Ecto neural progenitor cell (in vitro differentiated cells): ENCODE data around the gene UBA3.

ENCODE experiments used
- DNase-seq: peaks from one replicate; pipeline ENCODE4 v3.0.0-alpha.2; 2018; ENCODE audit warnings: low spot score

The UBA3 gene

DNA sequence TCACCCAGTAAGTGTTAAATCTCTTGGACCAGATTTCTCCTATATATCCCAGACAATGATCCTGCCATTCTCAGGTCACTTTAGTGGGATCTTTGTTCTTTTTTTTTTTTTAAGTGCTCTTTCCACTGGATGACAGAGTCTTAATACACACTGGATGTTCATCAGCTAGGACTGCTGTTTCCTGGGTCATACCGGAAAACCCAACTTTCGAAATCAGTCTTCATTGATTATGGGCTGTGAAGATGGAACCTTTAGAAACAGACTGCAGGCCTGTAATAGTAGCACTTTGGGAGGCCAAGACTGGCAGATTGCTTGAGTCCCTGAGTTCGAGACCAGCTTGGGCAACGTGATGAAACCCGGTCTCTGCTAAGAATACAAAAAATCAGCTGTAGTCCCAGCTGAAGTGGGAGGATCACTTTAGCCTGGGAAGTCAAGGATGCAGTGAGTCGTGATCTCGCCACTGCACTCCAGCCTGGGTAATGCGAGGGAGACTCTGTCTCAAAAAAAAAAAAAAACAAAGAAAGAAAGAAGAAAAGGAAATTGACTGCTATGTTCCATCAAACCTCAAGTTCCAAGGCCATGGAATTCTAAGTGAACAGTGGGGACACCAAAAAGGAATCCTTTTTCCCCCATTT, 69.0 kb downstream of the UBA3 start:
- no peak for DNase-seq

DNA sequence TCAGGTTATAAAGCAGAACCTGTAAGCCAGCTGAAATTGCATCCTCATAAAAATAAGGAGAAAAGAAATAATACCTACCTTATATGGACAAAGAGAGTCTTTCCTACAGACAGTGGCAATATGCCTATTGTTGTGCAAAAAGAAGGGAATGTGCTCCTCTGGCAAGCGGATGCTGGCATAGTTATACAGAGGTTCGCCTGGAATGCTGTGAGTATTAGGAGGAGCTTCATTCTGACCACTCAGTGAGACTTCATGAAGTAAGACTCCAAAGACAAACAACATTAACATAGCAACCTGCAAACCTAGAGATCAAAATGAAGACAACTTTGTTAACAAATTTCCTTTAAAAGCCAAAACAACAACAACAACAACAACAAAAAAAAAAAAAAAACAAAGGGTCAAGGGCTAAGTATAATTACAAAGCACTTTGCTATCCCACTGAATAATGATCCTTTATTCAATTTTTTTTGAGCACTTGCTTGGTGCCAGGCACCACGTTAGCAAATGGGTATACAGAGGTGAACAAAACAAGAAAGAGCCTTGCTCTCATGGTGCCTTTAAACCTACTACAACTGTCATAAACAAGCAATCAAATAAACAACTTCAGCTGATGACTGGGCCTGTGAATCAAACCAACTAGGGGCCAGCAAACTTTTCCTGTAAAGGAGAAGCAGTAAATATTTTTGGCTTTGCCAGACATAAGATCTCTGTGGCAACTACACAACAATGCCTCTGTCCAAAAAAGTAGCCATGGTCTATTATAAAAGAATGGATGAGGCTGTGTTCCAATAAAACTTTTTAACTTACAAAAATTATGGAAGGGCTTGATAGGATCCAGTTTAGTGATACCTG, 70.4 kb downstream of the UBA3 start:
- no peak for DNase-seq

DNA sequence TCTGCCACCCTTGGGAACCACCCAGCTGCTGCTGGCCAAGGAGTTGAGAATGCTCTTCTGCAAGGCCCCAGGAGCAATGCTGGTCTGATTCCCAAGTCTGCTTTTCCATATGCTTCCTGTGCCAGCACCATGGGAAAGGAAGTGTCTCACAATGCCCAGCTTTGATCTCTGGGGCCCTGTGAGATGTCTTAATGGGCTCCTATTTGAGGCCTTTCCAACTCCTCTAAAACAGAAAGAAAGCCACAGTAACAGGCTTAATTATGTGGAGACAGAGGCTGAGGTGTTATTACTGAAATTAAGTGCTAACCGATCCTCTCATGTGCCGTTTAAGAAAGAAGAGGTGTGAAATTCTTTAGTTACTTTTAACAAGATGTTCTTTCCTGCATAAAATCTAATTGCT, 71.2 kb downstream of the UBA3 start:
- DNase-seq: no peak

DNA sequence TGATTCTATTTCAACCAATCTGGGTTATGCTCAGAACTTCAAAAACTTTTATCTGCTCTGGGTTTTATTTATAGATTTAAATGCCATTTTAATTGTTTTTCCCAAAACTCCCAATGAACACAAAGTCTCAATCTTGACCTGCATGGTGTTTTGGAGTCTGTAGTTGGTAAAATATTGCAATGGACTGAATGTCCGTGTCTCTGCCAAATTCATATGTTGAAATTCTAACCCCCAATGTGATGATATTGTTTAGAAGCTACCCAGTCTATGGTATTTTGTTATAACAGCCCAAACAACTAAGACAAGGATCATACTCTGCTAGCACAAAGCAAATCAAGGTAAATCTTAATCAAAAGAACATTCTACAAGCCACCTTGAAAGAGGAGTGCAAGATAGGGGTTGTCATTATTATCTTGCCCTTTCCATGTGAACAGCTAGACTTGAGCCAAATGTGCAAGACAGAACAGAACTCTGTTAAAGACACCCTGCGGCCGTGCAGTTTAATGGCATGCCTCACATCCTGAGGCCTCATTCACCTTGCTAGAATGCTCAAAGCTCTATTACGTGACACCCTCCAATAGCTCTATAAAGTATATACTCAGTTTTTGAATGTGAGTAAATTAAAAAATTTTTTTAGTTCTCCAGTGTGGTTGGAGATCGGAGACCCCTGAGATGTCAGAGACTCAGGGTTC, 74.2 kb downstream of the UBA3 start:
- no peak for DNase-seq

DNA sequence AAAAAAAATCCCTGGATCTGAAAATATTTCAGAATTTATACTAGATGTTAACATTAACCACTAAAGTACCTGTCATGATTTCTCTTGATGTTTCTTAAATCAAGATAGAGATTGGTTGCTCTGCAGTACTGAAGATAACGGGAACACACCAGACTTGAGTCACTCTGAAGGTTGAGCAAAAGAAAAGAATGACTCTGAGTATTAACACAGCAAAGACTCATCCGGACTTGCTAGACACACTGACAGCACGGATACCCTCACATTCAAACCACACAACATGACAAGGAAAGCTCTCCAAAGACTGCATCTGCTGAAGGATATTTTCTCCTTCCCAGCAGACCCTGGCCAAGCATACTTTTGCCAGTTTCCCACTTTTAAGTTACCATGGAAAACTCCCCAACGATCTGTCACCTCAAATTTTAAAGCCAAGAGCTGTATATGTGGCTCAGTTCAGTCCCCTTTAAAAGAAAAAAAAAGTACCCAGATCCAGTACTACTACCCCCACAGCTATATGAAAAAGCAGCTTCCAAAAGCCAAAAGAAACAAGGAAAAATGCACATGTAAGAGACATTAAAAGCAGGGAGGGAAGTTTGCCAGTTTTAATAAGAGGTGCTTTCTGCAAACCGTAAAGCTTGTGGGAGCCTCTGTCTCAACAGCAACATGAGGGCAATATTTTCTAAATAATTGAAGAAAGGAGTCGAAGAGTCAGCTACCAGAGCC, 74.9 kb downstream of the UBA3 start:
- no peak for DNase-seq
